Activated CD8-positive, alpha-beta memory T cell treated with anti-CD3 and anti-CD28 coated beads for 4 hours (primary cell): ENCODE measurements around the gene TBC1D21.

Experiments
- DNase-seq, 2 donors: peaks; one replicate each; pipeline ENCODE4 v3.0.0-alpha.2; 2020; ENCODE audit warnings: low read depth in 2 of 2

TBC1D21 gene

DNA sequence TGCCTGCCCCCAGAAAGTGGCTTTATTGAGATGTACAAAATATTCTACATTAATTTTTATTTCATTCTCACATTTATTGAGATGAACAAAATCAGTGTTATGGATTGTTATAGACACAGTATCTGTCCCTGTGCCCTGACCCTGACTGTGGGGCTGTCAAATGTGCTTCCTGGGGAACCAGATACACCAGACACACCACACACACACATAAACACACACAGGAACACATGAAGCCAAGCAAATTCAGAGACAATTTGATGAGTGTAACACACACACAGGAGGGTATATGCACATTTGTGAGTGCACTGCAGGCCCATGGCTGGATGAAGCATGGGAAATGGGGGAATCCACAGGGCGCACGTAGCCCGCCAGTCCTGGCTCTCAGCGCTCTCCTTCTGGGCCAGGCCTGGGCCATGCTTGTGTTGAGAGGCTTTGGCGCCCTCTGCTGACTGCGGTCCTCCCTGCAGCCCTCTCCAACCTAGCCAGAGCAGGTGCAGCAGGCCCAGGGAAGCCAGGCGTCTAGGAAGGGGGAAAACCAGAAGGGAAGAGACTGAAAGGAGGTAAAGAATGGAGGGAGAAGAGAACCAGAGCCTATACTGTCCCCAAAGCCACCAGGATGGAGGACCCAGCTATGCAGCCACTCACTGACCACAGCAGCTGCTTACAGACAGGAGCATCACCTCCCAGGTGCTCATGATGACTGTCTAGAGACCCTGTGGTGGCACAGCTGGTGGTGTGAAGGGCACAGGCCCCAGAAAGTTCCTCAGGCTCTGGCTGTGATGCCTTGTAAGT lies 34.9 kb downstream of the TBC1D21 start:
- DNase-seq, result peak; percentile 46 to 50

- no peak for DNase-seq
Measured at GRCh38 chr15:73908822-73909122, 35.4 kb downstream of the TBC1D21 start.

DNA sequence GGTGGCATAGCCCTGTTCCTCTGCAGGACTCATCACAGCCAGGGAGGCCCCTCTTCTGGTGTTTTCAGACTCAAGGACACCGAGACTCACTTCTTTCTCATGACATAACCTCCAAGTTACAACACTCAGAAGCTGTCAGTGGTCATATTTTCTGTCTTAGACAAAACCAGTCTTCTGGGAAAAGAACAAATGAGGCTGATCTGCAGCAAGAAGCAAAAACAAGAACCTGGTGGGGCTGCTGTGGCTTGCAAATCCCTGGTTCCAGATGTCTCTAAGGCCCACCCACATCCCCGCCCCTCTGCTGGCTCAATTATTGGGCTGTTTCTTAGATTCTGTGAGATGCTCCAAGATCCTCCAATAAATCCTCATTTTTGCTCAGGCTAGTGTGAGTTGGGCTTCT lies 36.3 kb downstream of the TBC1D21 start:
- DNase-seq, result no peak

DNA sequence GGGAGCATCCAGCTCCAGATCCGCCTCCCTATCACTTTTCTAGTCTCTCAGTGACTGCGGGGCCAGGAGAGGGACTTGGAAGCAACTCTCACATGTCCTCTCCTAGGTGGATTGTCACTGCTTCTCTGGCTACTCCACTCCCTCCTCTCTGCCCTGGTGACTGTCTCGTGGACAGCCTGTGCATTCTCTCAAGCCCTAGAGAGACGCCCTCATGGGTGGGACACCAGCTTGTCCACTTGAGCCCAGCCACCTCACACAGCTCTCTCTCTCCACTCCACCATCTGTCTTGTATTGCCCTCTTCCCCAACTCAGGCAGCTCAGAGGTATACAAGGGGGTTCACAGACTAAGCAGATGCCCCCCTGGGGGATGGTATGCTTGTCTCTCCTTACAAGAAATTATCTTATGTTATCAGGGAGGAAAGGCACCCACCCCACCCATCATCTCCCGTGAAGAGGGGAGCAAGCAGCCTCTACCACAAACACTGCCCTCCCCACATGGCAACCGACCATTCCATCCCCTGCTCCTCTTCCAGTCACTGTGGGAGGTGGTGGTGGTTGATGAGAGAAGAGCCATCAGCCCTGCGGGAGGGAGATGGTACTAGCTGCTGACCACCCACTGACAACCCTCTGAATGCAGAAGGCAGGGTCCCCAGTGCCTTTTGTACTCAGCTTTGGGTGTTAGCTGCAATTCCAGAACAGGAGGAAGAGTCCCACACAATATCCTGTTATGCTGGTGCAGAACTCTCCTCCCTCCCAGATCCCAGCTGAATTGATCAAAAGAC lies 37.3 kb downstream of the TBC1D21 start:
- no peak for DNase-seq

DNA sequence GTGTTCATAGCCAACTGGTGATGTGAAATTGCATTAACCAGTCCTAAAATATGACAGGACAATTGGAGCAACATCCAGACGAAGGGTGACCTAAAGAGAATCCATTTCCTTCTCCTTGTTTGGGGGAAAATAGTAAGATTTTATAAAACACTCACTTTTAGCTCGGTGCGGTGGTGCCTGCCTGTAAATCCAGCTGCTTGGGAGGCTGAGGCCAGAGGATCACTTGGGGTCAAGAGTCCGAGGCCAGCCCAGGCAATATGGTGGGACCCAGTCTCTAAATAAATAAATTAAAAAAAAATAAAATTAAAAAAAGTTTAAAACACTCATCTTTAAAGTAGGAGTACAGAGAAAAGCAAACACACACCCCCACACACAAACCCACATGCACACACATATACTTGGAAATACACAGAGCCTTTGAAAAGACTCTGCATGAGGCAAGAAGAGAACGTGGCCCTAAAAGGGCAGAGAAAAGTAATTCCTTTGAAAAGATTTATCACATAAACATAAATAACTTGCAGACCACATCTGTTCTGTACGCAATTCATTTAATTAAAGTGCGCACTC lies 38.7 kb downstream of the TBC1D21 start:
- no peak for DNase-seq

DNA sequence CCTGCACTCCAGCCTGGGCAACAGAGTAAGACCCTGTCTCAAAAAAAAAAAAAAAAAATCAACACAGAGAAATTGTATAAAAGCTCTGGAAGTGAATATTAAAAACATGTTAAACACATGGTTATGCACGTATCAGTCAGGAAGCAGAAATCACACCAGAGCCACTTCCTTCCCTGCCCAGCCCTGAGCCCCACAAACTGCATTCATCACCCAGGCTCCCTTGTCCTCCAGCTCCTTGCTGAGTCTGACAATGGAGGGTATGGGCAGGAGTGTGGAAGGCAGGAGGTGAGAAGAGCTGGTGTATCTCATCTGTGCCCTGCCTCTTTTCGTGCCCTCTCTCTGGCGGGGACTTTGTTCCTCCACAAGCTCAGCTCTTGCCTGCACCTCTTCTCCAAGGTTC lies 40.8 kb downstream of the TBC1D21 start:
- no peak for DNase-seq

DNA sequence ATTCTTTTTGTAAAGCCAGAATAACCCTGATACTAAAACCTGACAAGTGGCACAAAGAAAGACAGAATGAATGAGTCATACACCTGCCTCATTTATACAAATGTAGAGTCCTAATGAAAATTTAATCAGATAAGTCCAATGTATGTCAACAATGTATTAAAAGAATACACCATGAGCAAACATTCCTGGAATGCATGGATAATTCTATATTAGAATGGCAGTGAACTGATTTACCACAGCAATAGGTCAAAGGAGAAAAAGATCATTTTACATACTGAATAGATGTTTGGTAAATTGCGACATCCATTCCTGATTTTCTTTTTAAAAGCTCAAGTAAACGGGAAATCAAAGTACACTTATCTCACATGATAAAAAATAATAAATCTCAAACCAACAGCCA lies 41.7 kb downstream of the TBC1D21 start:
- DNase-seq, result no peak

DNA sequence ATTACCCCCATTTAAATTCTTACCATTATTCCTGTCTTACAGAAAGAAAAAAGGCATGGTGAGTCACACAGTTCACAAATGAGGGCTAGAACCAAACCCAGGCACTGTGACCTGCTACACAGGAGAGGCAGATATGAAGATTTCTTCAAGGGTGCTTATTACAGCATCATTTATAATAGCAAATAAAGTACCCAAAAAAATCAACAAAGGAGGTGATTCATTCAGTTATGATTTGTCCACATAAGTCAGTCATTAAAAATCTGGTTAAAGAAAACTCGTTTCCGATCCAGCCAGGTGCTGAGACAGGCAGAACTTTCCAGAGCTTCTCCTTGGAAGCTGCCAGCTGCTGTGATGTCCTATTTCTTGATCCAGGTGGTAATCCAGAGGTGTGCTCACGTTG lies 45.4 kb downstream of the TBC1D21 start:
- DNase-seq, result no peak

DNA sequence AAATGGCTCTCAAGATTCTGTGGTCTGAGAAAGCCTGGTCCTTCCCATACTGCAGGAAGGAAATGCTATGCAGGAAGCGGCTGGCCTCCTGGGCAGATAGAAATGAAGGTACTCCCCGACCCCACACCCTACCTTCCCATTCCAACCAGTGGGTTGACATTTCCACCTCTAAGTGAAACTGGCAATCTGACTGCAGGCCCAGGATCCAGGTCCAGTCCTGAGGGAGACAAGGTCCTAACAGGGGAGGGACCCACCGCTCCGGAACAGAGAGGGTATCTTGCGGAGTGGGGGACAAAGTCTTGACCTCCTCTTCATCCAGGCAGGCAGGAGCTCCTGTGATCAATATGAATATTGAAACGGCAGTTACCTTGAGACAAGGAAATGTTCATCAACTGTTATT lies 46.3 kb downstream of the TBC1D21 start:
- no peak for DNase-seq

DNA sequence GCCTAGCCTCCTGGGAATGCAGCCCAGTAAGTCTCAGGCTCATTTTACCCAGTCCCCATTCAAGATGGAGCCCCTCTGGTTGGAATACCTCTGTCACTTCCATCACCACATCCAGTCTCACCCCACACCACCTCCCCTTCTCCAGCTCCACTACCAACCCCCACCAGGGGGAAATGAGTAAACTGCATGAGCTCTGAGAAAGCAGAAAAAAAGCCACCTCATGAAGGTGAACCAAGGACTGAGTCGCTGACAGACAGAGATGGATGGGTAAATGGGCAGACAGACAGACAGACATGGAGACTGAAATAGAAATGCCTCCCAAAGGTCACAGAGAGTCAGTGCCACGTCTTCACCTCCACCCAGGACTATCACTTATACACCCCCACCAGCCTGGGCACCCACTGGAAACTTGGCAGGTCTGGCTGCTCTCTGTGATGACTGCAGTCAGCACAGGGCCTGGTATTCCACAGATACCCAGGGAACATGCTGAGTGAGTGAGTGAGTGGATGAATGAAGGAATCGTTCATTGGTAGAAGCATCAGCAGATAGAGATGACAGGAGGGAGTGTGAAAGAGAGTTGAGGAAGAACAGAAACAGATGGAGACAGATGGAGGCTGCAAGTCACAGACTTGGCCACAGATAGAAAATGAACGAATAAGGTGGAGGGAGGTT lies 48.0 kb downstream of the TBC1D21 start:
- no peak for DNase-seq

DNA sequence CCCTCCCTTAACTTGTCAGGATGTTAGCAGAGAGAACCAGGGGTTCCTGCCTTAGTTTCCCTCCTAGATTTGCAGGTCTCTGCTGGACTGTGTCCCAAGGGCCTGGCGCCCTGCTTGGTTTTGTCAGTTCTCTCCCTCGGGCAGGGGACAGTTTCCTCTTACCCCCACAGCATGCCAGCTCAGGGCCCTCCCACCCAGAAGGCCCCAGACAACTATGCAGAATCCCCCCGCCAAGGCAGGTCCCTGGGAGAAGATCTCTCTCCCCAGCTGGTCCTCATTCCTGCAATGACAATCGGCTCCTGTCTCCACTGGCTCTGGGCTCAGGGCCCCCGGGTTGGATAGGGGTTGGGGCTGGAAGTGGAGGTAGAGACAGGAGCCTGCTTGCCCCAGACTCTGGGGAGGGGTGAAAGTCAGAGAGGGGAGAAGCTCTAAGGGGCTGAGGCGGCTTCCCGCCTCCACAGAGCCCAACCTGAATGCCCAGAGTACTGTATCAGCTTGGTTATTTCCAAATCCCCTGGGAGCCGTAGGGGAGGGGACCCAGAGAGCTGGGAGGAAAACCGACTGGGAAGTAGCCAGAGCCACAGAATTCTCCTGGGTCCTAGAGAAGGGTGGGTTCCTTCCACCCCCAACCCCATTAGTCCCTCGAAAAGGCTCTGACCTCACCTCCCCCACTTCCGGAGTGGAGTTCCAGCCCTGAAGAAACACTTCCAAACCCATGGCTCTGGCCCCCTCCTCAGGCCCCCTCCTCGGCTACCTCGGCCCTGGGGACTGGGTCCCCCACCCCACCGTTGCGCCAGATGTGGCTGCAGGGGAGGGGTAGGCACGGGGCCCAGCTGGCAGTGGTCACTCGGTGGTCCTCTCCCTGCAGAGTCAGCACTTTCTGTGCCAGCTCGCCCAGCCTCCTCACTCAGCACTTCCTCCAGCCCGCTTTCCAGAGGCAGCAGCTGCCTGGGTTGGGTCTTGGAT lies 49.1 kb downstream of the TBC1D21 start:
- DNase-seq, result no peak

DNA sequence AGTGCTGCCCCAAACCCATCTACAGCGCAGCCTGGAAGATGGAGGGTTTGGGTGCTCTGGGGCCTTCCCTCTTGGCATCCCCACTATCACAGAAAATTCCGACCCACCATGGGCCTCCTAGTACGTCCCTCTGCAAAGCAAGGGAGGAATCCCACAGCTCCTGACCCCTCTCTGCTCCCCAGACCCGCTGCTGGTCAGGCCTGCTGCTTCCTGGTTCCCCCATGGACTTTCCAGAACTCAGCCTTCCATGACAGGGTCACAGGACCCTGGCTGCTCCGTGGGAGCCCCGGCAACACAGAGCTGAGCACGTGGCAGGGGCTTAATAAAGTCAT lies 49.8 kb downstream of the TBC1D21 start:
- DNase-seq, result no peak

GRCh38 chr15:73923488-73924164 lies 50.3 kb downstream of the TBC1D21 start:
- DNase-seq, result no peak

DNA sequence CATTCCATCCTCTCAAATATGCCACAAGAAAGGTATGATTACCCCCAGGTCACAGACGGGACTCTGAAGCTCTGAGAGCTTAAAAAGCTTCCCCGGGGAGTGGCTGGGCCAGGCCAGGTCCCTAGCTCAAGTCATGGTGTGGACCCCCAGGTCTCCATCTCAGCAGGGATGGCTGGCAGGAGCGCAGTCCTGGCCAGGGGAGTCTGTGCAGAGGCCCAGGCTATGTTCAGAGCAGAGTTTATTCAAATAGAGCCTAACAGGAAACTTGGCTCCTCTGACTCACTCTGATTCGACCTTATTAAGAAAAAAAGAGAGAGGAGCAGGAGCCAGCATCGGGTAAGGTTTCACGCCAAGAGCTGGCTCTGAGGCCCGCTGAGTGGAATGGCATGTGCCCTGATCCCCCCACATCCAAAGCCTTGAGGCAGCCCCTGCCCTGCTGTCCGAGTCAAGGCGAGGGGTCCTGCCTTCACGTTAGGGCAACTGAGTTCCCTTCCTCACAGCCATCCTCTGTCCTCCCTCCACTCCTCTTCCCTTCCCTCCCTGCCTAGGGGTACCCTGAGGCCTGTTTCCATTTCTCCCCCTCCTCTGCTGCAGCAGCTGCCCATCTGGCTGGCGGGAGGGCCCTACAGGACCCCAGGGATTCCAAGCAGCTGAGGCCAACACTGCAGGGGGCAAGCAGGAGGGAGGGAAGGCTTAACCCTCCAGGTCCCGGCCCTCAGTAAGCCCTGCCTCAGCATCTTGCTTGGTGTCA lies 51.0 kb downstream of the TBC1D21 start:
- no peak for DNase-seq

GRCh38 chr15:73925848-73926218 lies 52.5 kb downstream of the TBC1D21 start:
- no peak for DNase-seq

DNA sequence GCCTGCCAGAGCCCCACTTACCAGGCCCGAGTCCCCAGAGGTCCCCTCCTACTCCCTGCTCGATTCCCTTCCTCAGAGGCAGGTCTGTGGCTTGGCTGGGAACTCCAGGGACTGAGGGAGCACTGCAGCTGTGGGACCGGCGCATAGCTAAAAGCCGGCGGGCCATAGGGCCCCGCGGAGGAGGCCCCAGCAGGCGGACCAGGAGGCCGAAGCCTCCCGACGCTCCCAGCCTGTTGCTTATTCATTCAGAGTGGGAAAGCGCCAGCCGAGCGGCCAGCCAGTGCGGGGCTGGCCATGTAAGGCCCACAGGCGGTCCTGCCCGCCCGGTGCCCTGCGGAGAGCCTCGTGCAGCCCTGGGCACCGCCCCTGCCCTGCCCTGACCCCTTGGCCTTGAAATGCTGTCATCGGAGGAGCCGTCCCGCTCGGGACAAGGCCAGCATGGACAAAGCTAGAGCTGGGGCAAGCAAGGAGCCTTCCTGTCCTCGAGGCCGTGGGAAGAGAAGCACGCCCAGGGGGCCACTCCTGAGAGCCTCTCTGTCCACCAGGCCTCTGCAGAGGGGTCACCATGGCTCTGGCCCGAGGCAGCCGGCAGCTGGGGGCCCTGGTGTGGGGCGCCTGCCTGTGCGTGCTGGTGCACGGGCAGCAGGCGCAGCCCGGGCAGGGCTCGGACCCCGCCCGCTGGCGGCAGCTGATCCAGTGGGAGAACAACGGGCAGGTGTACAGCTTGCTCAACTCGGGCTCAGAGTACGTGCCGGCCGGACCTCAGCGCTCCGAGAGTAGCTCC lies 53.0 kb downstream of the TBC1D21 start, which contains the start of gene LOXL1:
TSS of gene LOXL1 (plus strand) at position 244 of the 784 bp plus-strand sequence. CDS start at position 566, 322 bp downstream.
- DNase-seq, result no peak

DNA sequence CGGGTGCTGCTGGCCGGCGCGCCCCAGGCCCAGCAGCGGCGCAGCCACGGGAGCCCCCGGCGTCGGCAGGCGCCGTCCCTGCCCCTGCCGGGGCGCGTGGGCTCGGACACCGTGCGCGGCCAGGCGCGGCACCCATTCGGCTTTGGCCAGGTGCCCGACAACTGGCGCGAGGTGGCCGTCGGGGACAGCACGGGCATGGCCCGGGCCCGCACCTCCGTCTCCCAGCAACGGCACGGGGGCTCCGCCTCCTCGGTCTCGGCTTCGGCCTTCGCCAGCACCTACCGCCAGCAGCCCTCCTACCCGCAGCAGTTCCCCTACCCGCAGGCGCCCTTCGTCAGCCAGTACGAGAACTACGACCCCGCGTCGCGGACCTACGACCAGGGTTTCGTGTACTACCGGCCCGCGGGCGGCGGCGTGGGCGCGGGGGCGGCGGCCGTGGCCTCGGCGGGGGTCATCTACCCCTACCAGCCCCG lies 53.7 kb downstream of the TBC1D21 start:
- DNase-seq, result peak in 1 of 2 donors; percentile 3

DNA sequence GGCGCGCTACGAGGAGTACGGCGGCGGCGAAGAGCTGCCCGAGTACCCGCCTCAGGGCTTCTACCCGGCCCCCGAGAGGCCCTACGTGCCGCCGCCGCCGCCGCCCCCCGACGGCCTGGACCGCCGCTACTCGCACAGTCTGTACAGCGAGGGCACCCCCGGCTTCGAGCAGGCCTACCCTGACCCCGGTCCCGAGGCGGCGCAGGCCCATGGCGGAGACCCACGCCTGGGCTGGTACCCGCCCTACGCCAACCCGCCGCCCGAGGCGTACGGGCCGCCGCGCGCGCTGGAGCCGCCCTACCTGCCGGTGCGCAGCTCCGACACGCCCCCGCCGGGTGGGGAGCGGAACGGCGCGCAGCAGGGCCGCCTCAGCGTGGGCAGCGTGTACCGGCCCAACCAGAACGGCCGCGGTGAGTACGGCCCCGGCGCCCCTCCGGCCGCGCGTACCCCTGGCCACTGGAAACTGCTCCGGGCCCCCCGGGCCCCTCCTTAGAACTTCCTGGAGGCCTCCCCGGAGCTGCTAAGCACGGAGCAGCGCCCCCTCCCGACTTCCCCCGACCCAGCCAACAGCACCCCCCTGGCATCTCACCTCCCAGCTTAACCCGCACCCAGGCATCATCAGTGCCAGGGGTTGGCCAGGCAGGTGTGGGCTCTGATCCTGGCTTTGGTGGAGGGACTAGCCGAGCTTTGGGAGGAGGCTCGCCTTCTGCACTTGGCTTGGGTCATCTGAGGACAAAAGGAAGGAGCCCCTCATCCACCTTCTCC lies 54.3 kb downstream of the TBC1D21 start:
- peak; percentile 49 to 50 for DNase-seq

GRCh38 chr15:73928241-73928579 lies 54.8 kb downstream of the TBC1D21 start:
- no peak for DNase-seq
